ENCODE results near the gene CD1C. TPM values are rescaled to one million over a fixed set of nuclear protein-coding genes. Genes with fewer than 3 reads are reported as not detected.

The CD1C gene
- total RNA-seq, 1 experiment from 2014 or later, result not detected

GRCh38 chr1:158327481-158327880, 37.8 kb downstream of the CD1C start:
- DNase-seq (ENCODE audit: low spot score) (no peak), ATAC-seq (no peak)
- no peak overlapping the region for H3K4me3 Mint-ChIP-seq
- H3K27me3 Mint-ChIP-seq (ENCODE audit: low read depth), result no peaks in the 10 kb centered on the region
- H3K27ac Mint-ChIP-seq, result no peak overlapping the region
- H3K4me1 Mint-ChIP-seq, result no peaks in the 10 kb centered on the region
- H3K9me3 Mint-ChIP-seq, result no peaks in the 10 kb centered on the region
- POLR2A ChIA-PET, result no interaction called here
- no peak for TF ChIP-seq FOXP4 (CRISPR knock-in tag; IDR thresholded peaks at IDR 0.05)
- TF ChIP-seq, protein P1, sequence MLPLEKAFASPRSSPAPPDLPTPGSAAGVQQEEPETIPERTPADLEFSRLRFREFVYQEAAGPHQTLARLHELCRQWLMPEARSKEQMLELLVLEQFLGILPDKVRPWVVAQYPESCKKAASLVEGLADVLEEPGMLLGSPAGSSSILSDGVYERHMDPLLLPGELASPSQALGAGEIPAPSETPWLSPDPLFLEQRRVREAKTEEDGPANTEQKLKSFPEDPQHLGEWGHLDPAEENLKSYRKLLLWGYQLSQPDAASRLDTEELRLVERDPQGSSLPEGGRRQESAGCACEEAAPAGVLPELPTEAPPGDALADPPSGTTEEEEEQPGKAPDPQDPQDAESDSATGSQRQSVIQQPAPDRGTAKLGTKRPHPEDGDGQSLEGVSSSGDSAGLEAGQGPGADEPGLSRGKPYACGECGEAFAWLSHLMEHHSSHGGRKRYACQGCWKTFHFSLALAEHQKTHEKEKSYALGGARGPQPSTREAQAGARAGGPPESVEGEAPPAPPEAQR (CRISPR knock-in tag; IDR thresholded peaks at IDR 0.05), result no peak
- TF ChIP-seq, protein P2, sequence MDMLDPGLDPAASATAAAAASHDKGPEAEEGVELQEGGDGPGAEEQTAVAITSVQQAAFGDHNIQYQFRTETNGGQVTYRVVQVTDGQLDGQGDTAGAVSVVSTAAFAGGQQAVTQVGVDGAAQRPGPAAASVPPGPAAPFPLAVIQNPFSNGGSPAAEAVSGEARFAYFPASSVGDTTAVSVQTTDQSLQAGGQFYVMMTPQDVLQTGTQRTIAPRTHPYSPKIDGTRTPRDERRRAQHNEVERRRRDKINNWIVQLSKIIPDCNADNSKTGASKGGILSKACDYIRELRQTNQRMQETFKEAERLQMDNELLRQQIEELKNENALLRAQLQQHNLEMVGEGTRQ (CRISPR knock-in tag; IDR thresholded peaks at IDR 0.05), result no peak
- no peak for TF ChIP-seq PRDM15 (CRISPR knock-in tag; IDR thresholded peaks at IDR 0.05)
- no peak for TF ChIP-seq TCF7 (CRISPR knock-in tag; IDR thresholded peaks at IDR 0.05; ENCODE audit: low read depth)
- no peaks in the 10 kb centered on the region for H3K36me3 Mint-ChIP-seq
- CTCF ChIA-PET, result interaction anchor here (0.7 kb wide), 1 partner anchor 123 kb away, joined by 3 read pairs; no protein-coding TSS in a partner anchor

- H3K27ac Mint-ChIP-seq, result no peak overlapping the region
- POLR2A ChIA-PET, result no interaction called here
- H3K27me3 Mint-ChIP-seq (ENCODE audit: low read depth), result no peaks in the 10 kb centered on the region
- CTCF ChIA-PET, result interaction anchor here (2.0 kb wide), 1 partner anchor 124 kb away, joined by 48 read pairs; no protein-coding TSS in a partner anchor
- ATAC-seq (no peak), DNase-seq (ENCODE audit: low spot score) (no peak)
- no peak overlapping the region for H3K4me3 Mint-ChIP-seq
- H3K36me3 Mint-ChIP-seq, result no peaks in the 10 kb centered on the region
- H3K9me3 Mint-ChIP-seq, result no peaks in the 10 kb centered on the region
- TF ChIP-seq CREB1 (CRISPR knock-in tag; IDR thresholded peaks at IDR 0.05) (no peak), KAT7 (CRISPR knock-in tag; IDR thresholded peaks at IDR 0.05; ENCODE audit: borderline replicate concordance) (no peak), NFE2L1 (CRISPR knock-in tag; IDR thresholded peaks at IDR 0.05) (no peak), PRDM15 (CRISPR knock-in tag; IDR thresholded peaks at IDR 0.05) (no peak)
- TF ChIP-seq, protein P1 (CRISPR knock-in tag; IDR thresholded peaks at IDR 0.05), result no peak
- no peaks in the 10 kb centered on the region for H3K4me1 Mint-ChIP-seq
These were observed 38.7 kb downstream of the CD1C start for GRCh38 chr1:158328426-158328825.
